Activated CD4-positive, CD25-positive, alpha-beta regulatory T cell treated with anti-CD3 and anti-CD28 coated beads, Interleukin-2, amount 50 U/mL, for 24 hours (primary cell): ENCODE data around the gene PRL.

Experiments used
- ATAC-seq, 2 donors: fragments of 150-1000 bp; cut with Tn5 transposase; one replicate each; pipeline ENCODE4 v1.10.0; 2021; ENCODE audit warnings: mild to moderate bottlenecking in 1 of 2, moderate library complexity in 1 of 2

PRL gene

DNA sequence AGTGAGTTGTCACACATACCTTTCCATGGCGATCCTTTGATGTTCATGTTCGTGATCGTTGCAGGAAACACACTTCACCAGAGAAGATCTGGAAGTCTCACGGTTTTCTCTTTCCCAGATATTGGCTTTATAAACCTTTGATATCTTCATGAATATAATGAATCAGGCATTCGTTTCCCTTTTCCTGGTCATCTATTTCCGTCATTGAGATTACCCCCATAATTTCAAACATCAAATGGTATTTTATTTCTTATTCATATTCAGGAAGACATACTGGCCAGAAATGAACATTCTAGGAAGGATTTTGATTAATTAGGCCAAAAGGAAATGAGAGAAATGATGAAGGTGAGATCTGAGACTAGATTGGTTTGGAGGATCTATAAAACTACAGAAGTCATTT lies at the start of gene PRL:
TSS of gene PRL (minus strand) at position 101 of the 400 bp plus-strand sequence. CDS start at position 47, 54 bp downstream.
- no peak for ATAC-seq

DNA sequence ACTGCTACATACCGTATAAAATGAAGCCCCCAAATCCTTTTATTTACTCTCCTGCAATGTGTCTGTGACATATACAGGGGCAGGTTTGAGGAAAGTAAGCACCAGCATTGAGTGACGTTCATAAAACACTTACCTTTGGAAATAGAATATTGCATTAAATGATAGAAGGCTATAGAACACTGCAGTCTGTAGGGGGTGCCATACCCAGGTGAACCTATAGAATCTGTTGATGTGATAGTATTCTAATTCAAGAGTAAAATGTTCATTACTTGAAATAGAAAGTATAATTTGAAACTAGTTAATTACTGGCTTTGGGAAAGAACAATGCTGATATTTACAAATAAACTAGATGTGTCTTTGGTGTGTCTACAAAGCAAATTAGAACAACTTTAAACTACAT lies 47.0 kb upstream of the PRL start:
- ATAC-seq = no peak

DNA sequence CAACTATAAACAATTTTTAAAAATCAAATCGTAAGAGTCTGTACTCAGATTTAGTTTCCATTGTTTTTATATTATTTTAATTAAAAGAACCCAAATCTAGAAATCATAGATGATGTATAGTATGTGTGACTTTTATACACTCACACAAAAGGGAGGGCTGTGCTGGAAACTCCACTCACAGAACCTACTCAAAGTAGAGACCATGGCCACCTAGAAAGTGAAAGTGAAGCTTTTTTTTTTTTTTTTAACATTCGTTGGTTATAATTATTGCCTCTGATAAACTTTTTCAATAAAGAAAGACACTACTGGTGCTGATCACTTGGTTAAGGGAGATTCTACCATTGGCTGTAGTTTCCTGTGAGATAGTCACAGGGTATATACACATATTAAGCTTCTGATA lies 37.9 kb upstream of the PRL start:
- no peak for ATAC-seq

DNA sequence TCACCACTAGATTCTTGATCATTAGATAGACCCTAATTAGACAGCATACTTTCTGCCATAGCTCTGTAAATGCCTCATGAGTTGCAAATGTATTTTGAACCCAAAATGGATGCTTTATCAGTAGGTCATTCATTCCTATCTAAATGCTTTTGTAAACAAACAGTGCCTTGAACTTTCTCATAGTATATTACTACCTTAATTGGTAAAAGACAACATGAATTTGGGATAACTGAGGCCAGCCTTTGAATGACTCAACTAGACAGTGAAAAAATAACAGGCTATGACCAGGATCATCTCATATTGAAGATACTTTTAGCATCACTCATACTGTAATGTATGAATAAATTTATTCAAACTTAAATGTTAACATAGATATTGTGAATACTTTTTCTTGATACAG lies 37.0 kb upstream of the PRL start:
- no peak for ATAC-seq

DNA sequence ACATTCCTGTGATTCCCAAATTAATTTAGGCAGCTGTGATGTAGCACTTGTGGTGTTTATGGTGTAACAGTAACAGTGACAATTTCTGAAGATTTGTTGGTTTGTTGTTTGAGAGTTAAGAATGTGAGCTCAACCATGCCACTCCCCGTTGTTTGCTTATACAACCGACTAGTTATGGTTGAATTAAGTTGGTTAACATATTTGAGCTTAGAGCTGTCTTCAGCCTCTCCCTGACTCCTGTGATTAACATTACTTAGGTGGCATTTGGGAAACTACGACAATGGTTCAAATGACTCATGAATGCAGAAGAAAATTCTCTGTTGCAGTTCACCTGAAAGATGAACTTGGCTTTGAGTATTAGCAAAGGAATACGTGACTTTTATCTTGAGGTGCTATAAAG lies 35.9 kb upstream of the PRL start:
- no peak for ATAC-seq

DNA sequence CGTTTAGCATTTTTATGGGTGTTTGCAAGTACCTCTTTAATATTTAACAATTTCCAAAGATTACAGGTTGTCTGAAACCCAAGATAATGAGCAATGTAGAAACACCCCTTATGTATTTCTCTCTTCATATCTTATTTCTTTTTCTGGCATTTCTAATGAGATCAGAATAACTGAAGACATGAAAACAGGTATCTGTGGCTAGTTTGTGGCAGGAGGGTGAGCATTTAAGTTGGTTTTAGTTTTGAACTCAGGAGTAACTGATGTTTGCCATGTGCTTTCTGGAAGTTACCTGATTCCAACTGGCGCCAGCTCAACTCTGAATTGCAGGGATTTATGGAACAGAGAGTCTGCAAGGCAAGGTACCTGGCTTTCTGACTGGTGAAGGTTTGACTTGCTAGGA lies 35.4 kb upstream of the PRL start:
- ATAC-seq = no peak

DNA sequence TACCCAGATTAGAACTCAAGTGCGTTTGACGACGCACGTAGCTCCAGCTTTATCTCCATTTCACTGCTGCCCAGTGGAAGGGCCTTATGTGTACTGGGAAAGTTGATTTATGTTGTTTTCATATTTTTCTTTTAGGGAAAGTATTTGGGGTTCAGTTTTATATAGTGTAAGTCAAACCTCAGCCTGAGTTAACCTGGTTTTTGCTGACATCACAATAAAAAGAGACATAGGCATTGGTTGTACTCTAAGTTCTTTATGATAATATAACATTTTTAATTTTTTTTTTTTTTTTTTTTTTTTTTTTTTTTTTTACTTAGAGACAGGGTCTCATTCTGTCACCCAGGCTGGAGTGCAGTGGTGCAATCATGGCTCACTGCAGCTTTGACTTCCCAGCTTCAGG lies 34.1 kb upstream of the PRL start:
- ATAC-seq = no peak

DNA sequence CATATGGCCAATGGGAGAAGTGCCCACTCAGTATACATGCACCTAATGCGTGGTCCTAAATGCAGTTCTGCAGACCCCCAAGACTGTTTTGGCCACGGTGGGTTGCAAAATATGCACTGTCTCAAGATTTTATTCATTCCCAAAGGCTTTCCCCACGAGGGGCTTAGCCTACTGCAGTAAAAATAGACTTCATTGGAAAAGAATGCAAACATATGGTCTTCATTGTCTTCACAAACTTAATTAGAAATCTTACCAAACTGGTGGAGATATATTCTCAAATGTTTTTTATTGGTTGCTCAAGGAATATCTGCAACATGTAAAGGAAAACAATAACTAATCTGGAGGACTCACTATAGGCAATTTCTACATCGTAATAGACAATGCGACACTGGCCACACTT lies 31.6 kb upstream of the PRL start:
- ATAC-seq = no peak

DNA sequence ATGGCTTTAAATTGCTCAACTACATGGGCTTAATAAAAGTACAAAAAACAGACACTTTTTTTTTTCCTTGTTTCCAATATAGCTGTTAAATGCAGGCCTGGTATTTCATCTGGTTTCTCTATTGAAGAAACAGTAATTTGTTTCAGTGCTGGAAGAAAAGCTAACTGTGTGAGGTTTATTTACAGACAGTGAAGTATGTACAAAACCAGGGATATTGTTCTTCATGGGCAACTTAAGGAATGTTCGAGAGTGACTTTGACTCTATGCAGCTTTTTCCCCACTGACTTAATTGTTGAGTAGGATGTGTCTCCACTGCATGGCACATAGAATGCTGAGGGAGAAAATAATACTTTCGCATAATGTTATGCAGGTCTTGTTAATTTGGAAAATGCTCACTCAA lies 31.0 kb upstream of the PRL start:
- no peak for ATAC-seq

DNA sequence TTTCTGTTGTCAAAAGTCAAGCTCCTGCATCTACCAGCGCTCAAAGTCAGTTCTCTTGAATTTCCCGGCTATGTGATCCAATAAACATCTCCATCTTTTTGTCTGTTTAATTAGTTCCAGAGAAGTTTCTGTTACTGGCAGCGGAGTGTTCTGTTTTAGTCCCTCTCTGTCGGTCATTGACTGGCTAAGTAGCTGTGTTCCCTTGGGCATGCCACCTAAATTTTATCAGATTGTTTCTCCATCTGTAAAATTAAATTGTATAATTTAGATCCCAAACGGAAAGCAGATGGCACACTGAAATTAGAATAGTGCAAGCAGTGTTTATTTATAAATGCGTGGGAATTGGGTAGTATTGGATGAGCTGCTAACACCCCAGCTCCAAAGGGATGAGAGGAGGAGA lies 29.7 kb upstream of the PRL start:
- no peak for ATAC-seq

DNA sequence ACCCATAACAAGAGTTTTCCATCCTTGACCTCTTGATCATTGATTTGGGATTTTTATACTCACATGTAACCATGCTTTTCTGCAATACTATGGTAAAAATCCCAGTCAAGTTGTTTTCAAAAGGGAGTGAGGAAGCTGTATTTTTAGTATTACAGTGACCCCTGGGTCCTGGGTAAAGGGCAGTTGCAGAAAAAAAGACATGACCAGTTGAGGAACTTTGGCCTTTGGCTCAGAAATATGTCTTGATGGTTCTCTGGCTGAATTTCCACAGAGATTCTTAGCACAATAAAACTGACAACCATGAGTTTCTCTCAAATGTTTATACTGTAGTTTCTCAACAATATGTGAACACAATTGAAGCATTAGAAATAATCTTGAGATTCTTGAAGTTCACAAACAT lies 28.6 kb upstream of the PRL start:
- no peak for ATAC-seq

DNA sequence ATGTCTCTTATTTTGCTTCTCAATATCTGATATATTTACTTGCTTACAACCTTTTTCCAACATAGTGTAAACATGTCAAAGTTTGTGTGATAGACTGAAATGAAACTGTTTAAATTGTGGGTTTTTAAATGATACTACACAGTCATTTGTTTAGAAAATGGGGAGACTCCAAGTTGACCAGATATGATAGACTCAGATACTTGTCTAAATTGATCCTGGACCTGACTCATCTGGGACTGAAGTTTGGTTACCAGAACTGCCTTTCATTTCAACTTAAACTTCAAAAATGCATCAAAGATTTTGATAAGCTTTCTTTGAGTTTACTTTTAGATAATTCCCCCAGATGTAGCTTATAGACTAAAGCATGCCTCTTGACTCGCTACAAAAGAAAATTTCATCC lies 27.0 kb upstream of the PRL start:
- no peak for ATAC-seq

DNA sequence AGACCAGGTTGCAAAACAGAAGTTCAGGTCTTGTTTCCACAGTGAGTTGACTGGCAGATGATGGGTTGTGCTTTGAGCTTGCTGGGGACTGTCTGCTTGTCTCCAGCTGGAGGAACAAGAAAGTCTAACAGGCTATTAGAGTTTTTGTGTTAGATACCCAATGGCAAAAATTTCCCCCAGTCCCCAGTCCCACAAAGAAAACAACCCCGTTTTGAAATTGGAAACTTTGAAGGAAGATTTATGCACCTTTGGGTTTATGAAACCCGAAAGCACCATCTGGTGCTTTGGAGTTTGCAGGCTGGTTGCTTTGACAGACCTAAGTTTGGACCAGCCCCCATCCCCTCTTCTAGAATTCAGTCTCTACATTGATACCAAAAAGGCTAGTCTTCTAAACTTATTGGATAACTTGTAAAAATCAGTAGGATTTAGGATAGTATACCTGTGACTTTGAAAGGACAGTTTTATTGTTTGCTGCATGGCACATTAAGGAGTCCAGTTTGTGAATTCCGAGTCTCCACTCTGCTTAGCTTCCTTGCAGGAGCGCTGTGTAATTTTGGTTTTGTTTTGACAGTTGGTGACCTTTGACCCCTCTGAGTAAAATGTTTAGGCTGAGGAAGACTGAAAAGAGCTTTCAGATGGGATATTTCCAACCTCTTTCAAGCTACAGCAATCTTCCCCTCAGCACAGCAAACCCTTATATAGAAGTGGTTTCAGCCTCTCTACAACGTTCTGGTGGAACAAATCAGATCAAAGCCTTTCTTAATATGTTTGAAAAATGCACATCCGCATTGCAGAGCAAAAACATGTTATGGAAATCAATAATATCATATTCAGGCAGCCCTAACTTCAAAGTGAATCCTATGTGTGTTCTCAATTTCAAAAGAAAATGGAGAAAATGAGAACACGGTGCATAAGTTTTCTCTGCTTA lies 25.5 kb upstream of the PRL start:
- ATAC-seq = no peak

DNA sequence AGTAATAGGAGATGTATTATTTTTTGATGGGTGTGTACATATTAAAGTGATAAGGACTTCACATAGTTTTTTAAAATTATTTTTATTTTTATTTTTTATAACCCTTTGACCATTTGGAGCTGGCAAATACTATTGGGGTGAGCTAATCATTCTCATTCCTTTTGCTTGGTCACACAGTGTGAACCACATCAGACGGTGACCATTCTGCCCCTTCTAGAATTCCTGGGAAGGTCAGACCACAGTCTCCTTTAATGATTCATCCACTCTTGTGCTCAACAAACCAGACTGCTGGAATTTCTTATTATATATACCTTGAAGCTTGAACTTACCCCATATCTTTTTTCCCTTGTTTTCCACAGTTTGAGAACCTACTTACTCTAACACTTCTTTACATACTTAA lies 23.9 kb upstream of the PRL start:
- ATAC-seq = no peak

DNA sequence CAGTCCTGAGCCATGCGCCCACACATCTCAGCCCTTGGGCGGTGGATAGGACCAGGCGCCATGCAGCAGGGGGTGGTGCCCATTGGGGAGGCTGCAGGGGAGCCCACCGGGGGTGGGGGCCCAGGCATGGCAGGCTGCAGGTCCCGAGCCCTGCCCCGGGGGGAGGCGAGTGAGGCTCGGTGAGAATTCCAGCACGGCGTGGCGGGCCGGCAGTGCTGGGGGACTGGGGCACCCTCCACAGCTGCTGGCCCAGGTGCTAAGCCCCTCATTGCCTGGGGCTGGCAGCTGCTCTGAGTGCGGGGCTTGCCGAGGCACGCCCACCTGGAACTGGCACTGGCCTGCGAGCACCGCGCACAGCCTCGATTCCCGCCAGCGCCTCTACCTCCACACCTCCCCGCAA lies 21.6 kb upstream of the PRL start:
- no peak for ATAC-seq

DNA sequence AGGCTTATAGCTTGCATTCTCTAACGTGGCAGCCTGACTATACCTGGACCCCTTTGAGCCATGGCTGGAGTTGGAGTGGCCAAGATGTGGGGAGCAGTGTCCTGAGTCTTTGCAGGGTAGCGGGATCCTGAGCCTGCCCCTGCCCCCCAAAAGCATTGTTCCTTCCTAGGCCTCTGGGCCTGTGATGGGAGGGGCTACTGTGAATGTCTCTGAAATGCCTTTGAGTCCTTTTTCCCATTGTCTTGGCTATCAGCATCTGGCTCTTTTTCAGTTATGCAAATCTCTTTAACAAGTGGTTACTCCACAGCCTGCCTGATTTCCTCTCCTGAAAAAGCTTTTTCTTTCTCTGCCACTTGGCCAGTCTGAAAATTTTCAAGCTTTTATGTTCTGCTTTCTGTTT lies 17.0 kb upstream of the PRL start:
- ATAC-seq = no peak

DNA sequence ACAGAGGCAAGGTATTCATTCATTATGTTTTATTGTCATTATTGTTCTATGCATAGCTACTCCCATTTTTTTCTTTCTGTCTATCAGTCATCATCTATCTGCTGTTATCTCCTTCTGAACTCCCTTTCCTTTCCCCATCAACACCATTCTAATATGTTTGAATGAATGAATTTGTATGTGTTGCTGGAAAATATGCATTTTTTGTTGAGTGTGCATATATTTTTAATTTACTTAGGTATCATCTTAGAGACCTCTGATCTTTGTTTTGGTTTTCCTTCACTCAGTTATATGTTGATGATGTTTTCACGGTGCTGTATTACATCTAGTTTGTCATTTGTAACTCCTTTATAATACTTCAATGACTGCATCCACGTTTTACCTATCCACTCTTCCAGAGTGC lies 12.1 kb upstream of the PRL start:
- ATAC-seq = no peak

DNA sequence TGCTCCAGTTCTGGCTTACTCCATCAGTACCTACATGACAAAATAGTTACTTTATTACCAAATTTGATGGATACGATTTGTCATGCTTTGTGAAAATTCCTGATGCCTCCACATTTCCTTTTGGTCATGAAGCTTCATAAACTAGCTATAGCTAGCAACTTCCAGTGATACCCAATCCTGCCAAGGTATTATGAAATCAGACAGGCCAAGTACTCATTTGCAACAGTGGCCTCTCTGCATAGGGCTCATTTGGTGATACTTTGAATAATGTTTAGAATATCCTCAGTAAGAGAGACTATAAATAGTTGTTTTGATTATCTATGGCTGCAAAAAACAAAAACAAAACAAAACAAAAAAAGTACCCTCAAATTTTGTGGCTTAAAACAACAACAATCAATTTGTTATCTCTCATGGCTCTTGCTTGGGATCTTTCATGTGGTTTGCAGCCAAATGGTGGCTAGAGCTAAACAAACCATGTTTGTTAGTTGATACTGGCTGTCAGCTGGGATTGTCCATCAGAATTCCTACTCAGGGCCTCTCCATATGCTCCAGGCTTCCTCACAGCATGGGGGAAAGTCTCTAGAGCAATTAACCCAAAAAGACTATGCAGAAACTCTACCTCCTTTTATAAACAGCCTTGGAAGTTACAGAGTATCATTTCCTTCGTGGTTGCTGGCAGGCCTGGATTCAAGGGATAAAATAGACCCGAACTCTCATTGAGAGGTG lies 10.1 kb upstream of the PRL start:
- ATAC-seq = no peak

DNA sequence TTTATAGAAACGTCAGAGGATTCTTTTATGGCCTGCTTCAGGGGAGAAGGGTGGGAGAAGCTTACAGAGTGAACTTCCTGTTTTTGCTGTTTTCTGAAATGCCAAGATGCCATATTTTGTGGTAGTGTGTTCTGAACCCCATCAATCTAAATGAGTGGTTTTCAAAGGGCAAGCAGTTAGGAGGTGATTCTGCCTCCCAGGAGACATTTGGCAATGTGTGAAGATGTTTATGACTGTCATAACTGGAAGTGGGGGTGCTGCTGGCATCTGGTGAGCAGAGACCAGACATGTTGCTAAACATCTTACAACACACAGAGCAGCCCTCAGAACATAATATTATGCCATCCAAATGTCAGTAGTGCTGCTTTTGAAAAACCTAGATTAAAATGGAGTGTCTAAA lies 6.0 kb upstream of the PRL start:
- ATAC-seq = no peak

DNA sequence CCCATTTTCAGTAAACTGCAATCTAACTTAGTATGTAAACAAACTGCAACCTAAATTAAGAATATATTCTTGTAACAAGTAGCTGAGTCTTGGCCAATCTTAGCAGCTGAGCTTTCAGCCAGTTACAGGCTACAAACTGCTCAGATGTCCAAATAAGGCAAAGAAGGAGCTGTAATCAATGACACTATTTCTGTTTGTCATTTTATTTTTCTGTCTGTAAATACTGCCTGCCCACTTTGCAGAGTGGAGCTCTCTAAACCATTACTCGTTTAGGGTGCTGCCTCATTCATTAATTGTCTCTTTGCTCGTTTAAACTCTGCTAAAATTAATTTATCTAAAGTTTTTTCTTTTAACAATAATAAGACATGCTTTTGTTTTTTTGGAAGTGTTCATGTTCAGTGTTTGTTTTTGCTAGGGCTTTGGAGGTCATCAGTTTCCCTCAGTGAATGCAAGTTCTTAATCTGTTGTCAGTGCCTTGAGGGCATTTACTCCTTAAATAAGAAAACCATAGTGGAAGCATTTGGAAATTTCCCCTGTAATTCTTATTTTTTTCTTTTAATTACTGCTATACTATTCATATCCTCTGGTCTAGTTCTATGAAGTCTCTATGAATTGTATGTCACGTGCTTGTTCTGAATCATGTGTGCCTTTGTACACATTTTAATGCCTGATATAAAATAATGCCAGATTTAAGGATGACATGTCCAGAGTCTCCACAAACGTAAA lies 3.6 kb upstream of the PRL start:
- no peak for ATAC-seq

DNA sequence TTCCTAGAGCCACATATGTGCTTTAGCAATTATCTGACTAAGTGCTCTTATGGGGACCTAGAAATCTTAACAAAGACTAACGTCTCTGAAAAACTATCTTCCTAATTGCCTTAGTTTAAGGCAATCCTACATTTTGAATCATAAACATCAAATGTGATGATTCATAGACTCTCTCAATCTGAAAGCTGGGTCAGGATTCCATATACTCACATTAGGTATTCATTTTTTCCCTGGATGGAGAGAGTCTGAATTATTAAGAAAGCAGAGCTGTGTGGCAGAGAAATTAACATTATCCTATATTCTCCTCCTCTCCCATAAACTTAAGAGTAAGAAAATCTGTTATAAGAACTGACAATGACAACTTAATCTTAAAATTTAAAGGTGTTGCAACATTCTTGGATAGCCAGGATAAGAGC lies 1.6 kb upstream of the PRL start:
- ATAC-seq = no peak

DNA sequence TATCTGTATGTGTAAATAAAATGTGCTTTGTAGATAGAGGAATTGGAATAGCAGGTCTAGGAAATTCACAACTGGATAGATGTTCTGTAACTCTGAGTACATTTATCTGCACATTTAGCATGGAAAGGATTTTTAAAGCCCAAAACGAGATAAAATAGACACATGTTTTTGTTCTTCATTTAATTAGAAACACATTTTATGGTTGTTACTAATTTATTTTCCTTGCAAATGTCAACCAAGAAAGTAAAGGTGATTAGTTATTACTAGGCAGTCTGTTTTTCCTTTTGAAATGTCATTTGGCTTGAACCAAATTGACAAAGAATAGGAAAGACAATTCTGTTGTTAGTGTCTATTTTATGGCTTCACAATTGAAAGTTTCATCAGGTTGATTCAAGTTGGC lies 769 bp downstream of the PRL start:
- ATAC-seq = no peak

DNA sequence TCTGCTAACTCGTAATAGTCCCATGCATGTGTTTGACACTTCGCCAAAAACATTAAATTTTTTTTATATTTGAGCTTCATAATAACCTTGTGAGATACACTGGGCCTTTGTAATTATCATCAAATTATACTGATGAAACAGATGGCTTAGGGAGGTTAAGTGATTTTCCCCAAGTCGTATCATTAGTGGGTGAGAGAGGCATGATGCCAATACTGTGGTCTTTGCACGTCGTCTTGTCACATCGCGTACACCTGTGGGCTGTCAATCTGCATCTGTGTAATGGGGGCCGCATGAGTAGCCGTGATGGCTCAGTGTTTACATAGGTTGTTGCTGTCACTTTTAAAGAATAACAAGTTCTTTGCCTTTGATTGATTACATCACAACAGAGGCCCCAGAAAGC lies 1.7 kb downstream of the PRL start:
- ATAC-seq = no peak

DNA sequence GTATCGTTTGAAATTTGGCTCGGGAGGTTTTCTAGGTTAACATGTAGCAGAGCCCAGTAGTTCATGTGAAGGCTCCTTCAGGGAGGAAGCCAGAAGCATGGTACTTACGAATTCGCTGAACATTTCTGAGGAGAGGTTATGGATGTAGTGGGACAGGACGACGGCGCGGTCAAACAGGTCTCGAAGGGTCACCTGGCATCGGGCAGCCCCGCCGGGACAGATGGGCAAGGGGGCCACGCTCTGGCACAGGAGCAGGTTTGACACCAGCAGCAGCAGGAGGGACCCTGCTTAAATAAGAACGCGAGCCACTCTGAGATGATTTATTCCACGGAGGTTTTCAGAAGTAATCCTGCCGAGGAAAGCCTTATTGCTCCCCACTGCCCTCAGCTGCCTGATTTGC lies 2.5 kb downstream of the PRL start:
- ATAC-seq = no peak
